ENCODE measurements around the gene CCDC60. TPM values are rescaled to one million over a fixed set of nuclear protein-coding genes. Genes with fewer than 3 reads are reported as not detected.

Gene CCDC60
- total RNA-seq, 3 donors from 2014 or later: not detected

GRCh38 chr12:119425623-119426022 is 91.1 kb downstream of the CCDC60 start:
- H3K27me3 ChIP-seq: peaks cover 0 to 7% of the 10 kb centered on the region in 2 donors
- no peaks in the 10 kb centered on the region for H3K36me3 ChIP-seq
- H3K4me1 ChIP-seq: no peaks in the 10 kb centered on the region
- H3K4me3 ChIP-seq: no peak overlapping the region
- peaks cover under 1% of the 10 kb centered on the region in 2 donors for H3K9me3 ChIP-seq
- no peak for DNase-seq (ENCODE audit: low spot score in 2 of 2)
- TF ChIP-seq POLR2A (IDR thresholded peaks at IDR 0.05) (no peak), CTCF (IDR thresholded peaks at IDR 0.05) (no peak), POLR2AphosphoS5 (IDR thresholded peaks at IDR 0.05) (no peak)
- intact Hi-C loops (cut with DNase I; ENCODE audit: low total_unique reads): no loop called here
- no peak overlapping the region for H3K27ac ChIP-seq

GRCh38 chr12:119431151-119431550 is 96.6 kb downstream of the CCDC60 start:
- no peaks in the 10 kb centered on the region for H3K36me3 ChIP-seq
- no peak overlapping the region for H3K27ac ChIP-seq
- no peak overlapping the region for H3K4me3 ChIP-seq
- H3K4me1 ChIP-seq: no peaks in the 10 kb centered on the region
- no peak for TF ChIP-seq POLR2AphosphoS5 (IDR thresholded peaks at IDR 0.05)
- TF ChIP-seq POLR2A (IDR thresholded peaks at IDR 0.05): no peak
- DNase-seq (ENCODE audit: low spot score in 2 of 2): no peak
- H3K9me3 ChIP-seq: peaks cover 8 to 9% of the 10 kb centered on the region in 2 donors
- peaks cover 0 to 6% of the 10 kb centered on the region in 2 donors for H3K27me3 ChIP-seq
- intact Hi-C loops (cut with DNase I; ENCODE audit: low total_unique reads): no loop called here

- Histone ChIP-seq H3K4me1 (no peaks in the 10 kb centered on the region), H3K4me3 (no peak overlapping the region), H3K36me3 (no peaks in the 10 kb centered on the region), H3K27me3 (peaks cover 0 to 6% of the 10 kb centered on the region in 2 donors), H3K9me3 (peaks cover 8 to 9% of the 10 kb centered on the region in 2 donors), H3K27ac (no peak overlapping the region)
- DNase-seq (ENCODE audit: low spot score in 2 of 2): no peak
- intact Hi-C loops (cut with DNase I; ENCODE audit: low total_unique reads): no loop called here
- TF ChIP-seq POLR2AphosphoS5 (IDR thresholded peaks at IDR 0.05) (no peak), CTCF (IDR thresholded peaks at IDR 0.05) (no peak), POLR2A (IDR thresholded peaks at IDR 0.05) (no peak)
Measured at GRCh38 chr12:119432949-119433348, 98.4 kb downstream of the CCDC60 start.

GRCh38 chr12:119440803-119441360 is 106.4 kb downstream of the CCDC60 start:
- H3K36me3 ChIP-seq: no peaks in the 10 kb centered on the region

GRCh38 chr12:119444462-119445044 is 110.0 kb downstream of the CCDC60 start:
- peaks cover 0 to 5% of the 10 kb centered on the region in 2 donors for H3K27me3 ChIP-seq
- H3K27ac ChIP-seq: no peak overlapping the region
- TF ChIP-seq POLR2AphosphoS5 (IDR thresholded peaks at IDR 0.05): no peak
- TF ChIP-seq CTCF (IDR thresholded peaks at IDR 0.05): peak in 2 of 3 donors; percentile 61 to 66
- H3K36me3 ChIP-seq: no peaks in the 10 kb centered on the region
- H3K4me1 ChIP-seq: no peaks in the 10 kb centered on the region
- DNase-seq (ENCODE audit: low spot score in 2 of 2): no peak
- intact Hi-C loops (cut with DNase I; ENCODE audit: low total_unique reads): no loop called here
- H3K9me3 ChIP-seq: no peaks in the 10 kb centered on the region
- H3K4me3 ChIP-seq: no peak overlapping the region

More at GRCh38 chr12:119440803-119441360, 106.4 kb downstream of the CCDC60 start:
- H3K27ac ChIP-seq: no peak overlapping the region
- intact Hi-C loops (cut with DNase I; ENCODE audit: low total_unique reads): no loop called here
- TF ChIP-seq POLR2A (IDR thresholded peaks at IDR 0.05): no peak
- TF ChIP-seq CTCF (IDR thresholded peaks at IDR 0.05): no peak
- TF ChIP-seq POLR2AphosphoS5 (IDR thresholded peaks at IDR 0.05): no peak
- no peak for DNase-seq (ENCODE audit: low spot score in 2 of 2)
- no peak overlapping the region for H3K4me3 ChIP-seq
- no peaks in the 10 kb centered on the region for H3K4me1 ChIP-seq
- peaks cover 0 to 16% of the 10 kb centered on the region in 2 donors for H3K27me3 ChIP-seq
- no peaks in the 10 kb centered on the region for H3K9me3 ChIP-seq

Measured in breast epithelium (tissue), 4 donors.